Parathyroid adenoma (tissue), 2 donors: Measurements from ENCODE around the gene CLEC2L.

Experiments used
- H2AFZ ChIP-seq: fragments of 300-600 bp; sonication (generic); one replicate; pipeline ENCODE4 v1.7.0; 2017; ENCODE audit warnings: antibody characterized with exemption, mild to moderate bottlenecking
- H3K27ac ChIP-seq: fragments of 300-600 bp; sonication (generic); one replicate; pipeline ENCODE4 v1.7.0; 2017
- H3K27me3 ChIP-seq: fragments of 300-600 bp; sonication (generic); one replicate; pipeline ENCODE4 v1.7.0; 2017; ENCODE audit warnings: low read length; ENCODE audit not compliant: control insufficient read depth, insufficient read depth
- H3K36me3 ChIP-seq: fragments of 300-600 bp; sonication (generic); one replicate; pipeline ENCODE4 v1.7.0; 2017; ENCODE audit warnings: low read length; ENCODE audit not compliant: control insufficient read depth, insufficient read depth
- H3K4me1 ChIP-seq: fragments of 300-600 bp; sonication (generic); one replicate; pipeline ENCODE4 v1.7.0; 2017; ENCODE audit warnings: control low read depth
- H3K4me2 ChIP-seq: fragments of 300-600 bp; sonication (generic); one replicate; pipeline ENCODE4 v1.7.0; 2017; ENCODE audit warnings: low read length
- H3K4me3 ChIP-seq: fragments of 300-600 bp; sonication (generic); one replicate; pipeline ENCODE4 v1.7.0; 2017; ENCODE audit warnings: low read depth, low read length
- H3K79me2 ChIP-seq: fragments of 300-600 bp; sonication (generic); one replicate; pipeline ENCODE4 v1.7.0; 2017; ENCODE audit warnings: control low read depth
- H3K9ac ChIP-seq: fragments of 300-600 bp; sonication (generic); one replicate; pipeline ENCODE4 v1.7.0; 2017; ENCODE audit warnings: mild to moderate bottlenecking
- H3K9me3 ChIP-seq: fragments of 300-600 bp; sonication (generic); one replicate; pipeline ENCODE4 v1.7.0; 2017; ENCODE audit warnings: low read length; ENCODE audit not compliant: control insufficient read depth
- CTCF ChIP-seq: fragments of 300-600 bp; sonication (generic); IDR thresholded peaks from one replicate; pipeline ENCODE4 v1.7.0; 2017; ENCODE audit warnings: antibody characterized with exemption, mild to moderate bottlenecking
- donor health status: primary hyperparathyroidism.

CLEC2L gene

GRCh38 chr7:139525239-139525638 is 1.8 kb downstream of the CLEC2L start:
- no peaks in the 10 kb centered on the region for H3K27me3 ChIP-seq
- no peak overlapping the region for H3K4me2 ChIP-seq
- peaks cover 4% of the 10 kb centered on the region for H3K4me1 ChIP-seq
- no peak overlapping the region for H2AFZ ChIP-seq
- H3K36me3 ChIP-seq: no peaks in the 10 kb centered on the region
- TF ChIP-seq CTCF: no peak
- H3K79me2 ChIP-seq: no peaks in the 10 kb centered on the region
- no peak overlapping the region for H3K4me3 ChIP-seq
- H3K27ac ChIP-seq: no peak overlapping the region
- no peak overlapping the region for H3K9ac ChIP-seq
- H3K9me3 ChIP-seq: no peaks in the 10 kb centered on the region

GRCh38 chr7:139525750-139526149 is 2.3 kb downstream of the CLEC2L start:
- Histone ChIP-seq H3K4me3 (no peak overlapping the region), H3K36me3 (no peaks in the 10 kb centered on the region), H3K4me2 (no peak overlapping the region), H3K4me1 (peaks cover 4% of the 10 kb centered on the region), H3K9ac (no peak overlapping the region), H3K27ac (no peak overlapping the region), H3K79me2 (no peaks in the 10 kb centered on the region), H2AFZ (no peak overlapping the region), H3K27me3 (no peaks in the 10 kb centered on the region), H3K9me3 (no peaks in the 10 kb centered on the region)
- TF ChIP-seq CTCF: no peak

GRCh38 chr7:139526578-139527544 is 3.4 kb downstream of the CLEC2L start:
- Histone ChIP-seq H3K36me3 (no peaks in the 10 kb centered on the region), H3K4me3 (no peak overlapping the region), H3K9me3 (no peaks in the 10 kb centered on the region), H3K79me2 (no peaks in the 10 kb centered on the region), H2AFZ (no peak overlapping the region), H3K27ac (no peak overlapping the region), H3K9ac (no peak overlapping the region), H3K27me3 (no peaks in the 10 kb centered on the region), H3K4me2 (no peak overlapping the region), H3K4me1 (peaks cover 4% of the 10 kb centered on the region)
- TF ChIP-seq CTCF: no peak

- Histone ChIP-seq H3K9me3 (no peaks in the 10 kb centered on the region), H3K36me3 (no peaks in the 10 kb centered on the region), H3K79me2 (no peaks in the 10 kb centered on the region), H3K4me3 (no peak overlapping the region), H3K27ac (no peak overlapping the region), H3K27me3 (no peaks in the 10 kb centered on the region), H3K4me1 (no peaks in the 10 kb centered on the region), H3K9ac (no peak overlapping the region), H2AFZ (no peak overlapping the region), H3K4me2 (no peak overlapping the region)
- TF ChIP-seq CTCF: no peak
These were observed 7.6 kb downstream of the CLEC2L start for GRCh38 chr7:139531094-139531493.
